NOMO-1 treated with dmso at 0.1 percent for 144 hours (cell line): Measurements from ENCODE around the gene TIMM17B.
A peak's percentile ranks its signal among the peaks of the same experiment; 100 is the strongest.

Experiments
- DNase-seq: peaks from one replicate; lab custom pipeline; 2025; ENCODE audit not compliant: unreplicated experiment; lab: John Stamatoyannopoulos, UW

The TIMM17B gene

DNA sequence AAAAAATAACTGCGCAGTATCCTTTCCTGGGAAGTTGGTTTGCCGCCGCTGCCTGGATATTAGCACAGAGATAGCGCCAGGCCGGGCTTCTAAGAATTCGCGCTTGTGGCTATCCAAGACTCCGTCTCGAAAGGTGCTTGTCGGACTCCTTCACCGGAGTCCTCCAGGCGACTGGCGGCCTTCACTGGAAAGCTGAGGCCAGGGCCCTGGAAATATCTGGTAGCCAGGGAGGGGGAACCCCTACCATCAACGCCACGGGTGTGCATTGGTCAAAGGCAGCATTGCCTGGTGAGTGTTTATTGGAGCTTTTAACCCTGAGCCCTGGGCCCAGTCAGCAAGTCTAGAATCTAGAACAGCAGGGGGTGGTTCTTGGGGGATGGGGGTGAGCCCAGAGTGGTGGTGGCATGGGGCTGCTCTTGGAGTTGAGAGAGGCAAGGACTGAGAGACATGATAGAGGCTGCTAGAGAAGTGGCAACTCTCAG, 21.8 kb upstream of the TIMM17B start:
- DNase-seq: no peak

DNA sequence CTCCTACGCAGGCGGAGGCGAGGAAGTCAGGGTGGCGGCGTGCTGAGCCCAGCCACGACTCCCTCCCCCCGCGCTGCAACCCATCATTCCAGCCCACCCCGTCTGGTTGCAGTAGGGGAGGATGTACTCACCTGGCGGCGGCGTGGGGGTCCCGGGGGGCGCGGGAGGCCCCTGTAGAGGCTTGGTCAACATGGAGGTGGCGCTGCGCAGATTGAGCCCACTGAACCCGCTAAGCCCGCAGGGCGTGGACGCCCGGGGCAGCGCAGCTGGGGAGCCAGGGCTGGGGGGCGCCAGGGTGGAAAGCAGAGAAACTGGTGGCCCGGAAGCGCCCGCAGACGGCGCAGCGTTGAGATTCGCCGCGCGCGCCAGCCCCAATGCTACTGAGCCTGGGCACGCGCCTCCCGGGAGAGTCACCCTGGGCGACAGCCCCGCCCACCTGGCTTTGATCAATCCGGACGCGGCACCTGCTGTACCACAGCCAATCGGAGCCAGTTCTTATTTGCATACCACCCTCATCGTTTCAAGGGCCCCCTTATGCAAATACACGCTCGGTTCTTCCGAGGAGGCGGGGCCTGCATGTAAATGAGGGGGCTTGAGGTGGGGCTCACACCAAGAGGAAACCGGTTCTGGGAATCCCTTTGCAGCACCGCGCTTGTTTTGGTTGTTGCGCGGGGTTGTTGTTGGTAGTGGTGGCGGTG, 21.2 kb upstream of the TIMM17B start, which contains the start of gene PIM2:
Gene PIM2, minus strand, starts transcription at position 382 of the 698 bp plus-strand sequence. Its CDS starts 190 bp downstream, at position 192.
- peak; percentile 90 for DNase-seq

DNA sequence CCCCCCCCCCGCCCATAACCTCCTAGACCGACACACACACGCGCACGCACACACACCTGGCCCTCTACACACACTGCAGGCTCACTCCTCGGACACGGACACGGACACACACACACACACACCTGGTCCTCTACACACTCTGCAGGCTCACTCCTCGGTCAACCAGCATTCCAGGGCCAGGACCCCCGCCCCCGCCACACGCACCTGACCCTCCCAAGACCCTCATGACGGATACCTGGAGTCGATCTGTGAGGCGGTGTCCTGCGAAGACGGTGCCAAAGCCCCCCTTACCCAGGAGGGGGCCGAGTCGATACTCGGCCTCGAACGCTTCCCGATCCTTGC, 20.7 kb upstream of the TIMM17B start:
- no peak for DNase-seq

DNA sequence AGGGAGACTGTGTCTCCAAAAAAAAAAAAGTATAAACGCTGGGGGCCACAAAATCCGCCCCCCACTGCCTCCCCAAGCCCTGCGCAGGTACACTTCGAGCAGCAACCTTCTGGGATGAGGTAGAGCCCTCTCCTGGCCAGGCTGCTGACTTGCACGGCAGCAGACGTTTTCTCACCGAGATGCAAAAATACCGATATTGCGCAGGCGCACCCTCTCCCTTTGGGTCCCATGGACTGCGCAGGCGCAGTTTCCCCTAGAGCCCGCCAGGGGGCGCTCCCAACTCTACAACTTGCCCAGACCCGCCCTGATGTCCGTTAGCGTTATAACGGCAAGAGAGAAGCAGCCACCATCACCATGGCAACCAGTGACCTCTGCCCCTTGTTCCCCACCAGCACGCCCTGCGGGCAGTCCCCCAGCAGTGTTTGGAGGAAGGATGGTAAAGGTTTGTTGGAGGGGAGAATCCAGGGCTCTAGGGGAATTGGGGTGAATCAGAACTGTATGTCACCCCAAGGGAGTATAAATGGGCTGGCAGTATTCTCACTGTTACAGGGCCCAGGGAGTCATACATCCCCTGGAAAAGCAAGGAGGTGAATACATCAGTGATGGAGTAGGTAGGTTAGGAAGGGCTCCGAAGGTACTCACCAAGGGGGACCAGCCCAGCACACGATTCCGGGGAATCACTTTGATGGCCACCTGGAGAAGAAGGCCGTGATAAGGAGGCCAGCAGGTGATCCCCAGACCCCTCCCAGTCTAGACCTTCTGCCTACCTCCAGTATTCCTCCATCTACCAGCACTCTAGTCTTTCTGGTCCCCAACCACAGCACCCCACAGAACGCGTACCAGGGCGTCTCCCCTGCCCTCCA, 19.8 kb upstream of the TIMM17B start:
- DNase-seq: peak; percentile 81

DNA sequence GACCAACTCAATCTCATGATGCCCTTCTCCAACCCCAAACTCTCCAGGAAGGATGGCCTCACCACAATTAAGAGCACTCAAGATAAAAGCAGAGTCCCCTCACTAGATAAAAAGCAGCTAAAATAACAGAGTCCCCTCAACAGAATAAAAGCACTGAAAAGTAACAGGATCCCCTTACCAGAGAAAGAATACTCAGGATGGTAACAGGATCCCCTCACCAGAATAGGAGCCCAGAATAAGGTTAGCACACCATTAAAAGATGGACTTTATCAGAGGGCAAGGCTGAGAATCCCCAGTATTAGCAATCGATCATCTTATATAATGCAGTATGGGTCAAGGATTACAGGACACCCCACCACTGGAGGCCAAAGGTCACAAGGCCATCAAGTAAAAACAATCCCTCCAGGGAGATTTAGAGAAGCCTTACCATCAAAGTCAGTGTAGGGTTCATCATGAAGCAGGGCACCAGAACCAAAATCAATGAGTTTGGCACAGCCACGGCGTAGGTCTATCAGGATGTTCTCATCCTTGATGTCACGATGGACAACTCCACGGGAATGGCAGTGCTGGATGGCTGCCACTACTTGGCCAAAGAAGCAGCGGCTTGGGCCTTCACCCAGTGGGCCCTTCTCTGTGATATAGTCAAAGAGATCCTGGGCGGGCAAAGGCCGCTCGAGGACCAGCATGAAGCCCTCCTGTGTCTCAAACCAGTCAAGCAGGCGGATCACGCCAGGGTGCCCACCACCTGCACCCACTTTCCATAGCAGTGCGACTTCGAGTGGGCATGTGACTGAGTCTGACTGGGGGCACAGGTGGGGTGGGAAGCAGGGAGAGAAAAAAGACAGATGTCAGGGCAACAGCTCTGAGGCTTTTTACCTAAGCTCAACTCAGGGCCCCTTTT, 17.3 kb upstream of the TIMM17B start:
- DNase-seq: no peak

DNA sequence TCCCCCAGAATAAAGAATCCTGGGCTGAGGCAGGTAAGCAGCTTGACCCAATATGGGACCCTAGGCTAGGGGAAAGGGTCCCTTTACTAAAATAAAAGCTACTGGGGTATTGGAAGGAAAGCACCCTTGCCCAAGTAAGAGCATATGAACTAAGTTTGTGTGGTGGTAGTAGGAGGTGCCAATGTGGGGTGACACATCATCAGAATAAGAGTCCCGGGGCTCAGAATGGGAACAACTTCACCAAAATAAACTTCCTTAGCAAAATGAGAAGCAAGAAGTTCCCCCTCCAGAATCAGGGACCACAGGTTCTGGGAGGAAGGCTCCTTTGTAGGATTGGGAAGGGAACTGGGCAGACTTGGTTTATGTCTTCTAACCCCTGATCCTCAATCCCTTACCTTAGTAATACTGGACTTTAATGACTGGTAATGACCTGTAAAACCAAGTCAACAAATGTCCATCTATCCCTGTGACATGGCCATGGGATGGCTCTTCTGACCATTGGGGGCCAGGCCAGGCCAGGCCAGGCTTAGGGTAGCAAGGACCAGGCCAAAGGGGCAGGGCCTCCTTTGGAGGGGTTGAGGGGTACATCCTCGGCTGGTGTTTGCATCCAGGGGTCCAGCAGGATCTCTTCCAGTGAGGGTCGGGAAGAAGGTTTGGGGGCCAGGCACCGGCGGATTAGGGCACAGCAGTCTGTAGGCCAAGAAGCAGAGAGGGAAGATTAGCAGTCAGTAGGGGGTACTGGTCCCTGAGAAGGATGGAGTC, 16.2 kb upstream of the TIMM17B start:
- no peak for DNase-seq

DNA sequence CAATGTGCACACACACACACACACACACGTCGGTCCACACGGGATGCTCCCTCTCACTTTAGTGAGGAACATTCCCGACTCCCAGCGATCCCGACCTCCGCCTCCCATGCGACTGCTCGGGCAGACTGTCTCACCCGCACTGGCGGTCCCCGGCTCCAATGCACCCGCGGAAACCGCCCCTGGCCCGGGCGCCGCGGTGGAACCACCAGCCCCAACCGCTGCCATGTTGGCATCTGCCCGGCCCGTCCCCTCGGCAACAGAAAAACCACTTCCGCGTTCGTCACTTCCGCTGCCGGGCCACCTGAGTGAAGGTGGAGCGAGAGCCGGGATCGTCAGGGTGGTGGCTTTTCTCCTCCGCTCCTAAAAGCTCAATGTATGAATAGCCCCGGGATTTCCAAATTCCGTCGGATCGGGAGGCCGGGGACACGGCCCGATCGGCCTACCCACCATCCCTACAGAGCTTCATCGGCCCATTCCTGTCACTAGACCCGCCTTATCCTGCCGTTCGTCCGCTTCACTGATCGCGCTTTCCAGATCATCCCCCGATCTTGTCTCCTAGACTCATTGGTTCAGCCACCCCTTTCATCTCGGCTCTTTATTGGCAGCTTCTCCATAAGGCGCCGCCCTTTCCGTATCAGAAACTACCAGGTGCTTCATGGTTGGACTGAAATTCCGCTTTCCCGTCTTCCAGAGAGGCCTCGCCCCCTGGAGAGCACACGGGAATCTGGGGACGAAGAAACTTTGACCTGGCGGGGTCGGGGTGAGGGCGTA, 14.0 kb upstream of the TIMM17B start, which contains the start of gene SLC35A2:
Gene SLC35A2, minus strand, starts transcription at position 235 of the 771 bp plus-strand sequence. Its CDS starts 10 bp downstream, at position 225.
- DNase-seq: peak; percentile 48

DNA sequence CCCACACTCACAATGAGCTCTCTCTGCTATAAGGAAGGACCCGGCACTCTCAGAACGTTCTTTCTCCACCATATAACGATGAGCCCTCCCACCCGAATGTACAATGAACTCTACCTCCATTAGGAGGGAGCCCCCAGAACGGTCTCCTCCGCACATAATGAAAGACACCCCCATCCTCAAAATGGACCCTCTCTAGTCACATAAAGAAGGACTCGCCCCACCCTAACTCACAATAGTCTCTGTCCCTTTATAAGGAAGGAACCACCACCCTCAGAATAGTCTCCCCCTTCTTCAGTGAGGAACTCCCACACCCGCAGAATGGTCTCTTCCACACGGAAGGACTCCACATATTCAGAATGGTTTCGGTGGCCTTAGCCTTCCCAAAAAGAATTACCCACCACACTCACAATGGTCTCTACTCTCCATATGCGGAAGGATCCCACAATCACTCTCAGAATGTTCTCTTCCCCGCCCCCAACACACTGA, 13.4 kb upstream of the TIMM17B start:
- DNase-seq: no peak

DNA sequence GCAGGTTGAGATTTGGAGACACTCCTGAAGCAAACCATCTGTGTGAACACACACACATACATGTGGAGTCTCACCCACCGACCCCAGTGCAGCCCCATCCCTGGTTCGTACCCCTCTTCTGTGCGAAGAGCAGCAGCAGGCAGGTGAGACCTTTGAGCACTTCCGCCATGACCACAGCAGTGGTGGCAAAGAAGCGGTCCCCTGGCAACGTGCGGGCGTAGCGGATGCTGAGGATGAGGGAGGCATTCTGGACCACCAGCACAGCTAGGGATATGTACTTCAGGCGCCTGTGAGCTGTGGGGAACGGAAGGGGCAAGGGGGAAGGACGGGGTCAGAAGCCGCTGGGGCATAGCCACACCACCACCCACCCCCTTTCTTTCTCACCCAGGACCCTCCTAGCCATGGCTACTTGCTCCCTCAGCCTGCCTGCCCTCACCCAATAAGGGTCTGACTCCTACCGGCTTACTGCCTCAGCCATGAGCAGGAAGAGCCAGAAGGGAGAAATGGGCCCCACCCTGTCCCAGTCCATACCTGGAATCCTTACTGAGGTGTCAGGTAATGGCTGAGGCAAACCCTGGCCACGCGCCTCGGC, 12.2 kb upstream of the TIMM17B start:
- DNase-seq: no peak

DNA sequence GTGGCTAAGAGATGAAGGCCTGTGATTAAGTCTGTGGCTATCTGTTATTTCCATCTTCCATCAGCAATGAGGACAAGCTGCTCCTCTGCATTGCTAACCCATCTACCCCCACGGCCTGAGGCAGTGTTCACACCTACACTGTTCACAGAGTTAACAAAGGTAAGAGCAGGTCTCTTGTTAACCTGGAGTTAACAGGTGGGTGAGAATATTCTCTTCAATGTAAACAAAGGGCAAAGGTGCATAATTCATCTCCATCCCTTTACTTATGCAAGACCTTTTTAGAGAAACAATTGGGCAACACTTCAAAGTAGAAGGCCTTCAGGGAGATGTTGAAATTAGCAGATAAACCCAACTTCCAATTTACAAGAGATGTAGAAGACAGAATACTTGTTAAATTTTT, 11.0 kb upstream of the TIMM17B start:
- no peak for DNase-seq

DNA sequence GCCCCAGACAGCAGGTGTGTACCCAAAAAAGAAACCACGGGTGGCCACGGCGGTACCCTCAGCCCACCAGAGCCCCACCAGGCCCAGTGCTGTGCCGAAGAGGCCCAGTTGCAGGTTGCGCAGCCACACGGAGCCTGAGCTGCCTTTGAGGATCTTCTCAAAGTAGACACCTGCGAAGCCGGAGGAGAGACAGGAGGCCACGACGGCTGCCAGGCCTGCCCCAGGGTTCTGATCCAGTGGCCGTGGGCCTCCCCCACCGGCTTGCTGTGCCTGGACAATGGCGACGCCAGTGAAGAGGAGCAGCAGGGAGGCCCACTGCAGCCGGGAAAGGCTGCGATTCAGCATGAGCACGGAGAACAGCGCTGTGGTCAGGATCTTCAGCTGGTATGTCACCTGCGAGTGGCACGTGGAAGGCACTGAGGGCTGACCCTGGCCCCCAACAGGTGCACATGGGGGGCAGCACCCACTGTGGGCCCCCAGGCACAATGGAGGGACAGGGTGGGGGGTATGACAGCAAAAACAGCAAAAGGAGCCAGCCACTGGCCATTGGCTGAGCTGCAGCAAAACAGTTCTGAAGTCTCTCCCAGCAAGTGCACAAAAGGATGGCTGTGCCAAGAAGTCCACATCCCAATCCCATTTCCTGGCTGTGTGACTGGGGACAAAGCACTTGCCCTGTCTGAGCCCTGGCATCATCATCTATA, 7.7 kb upstream of the TIMM17B start:
- no peak for DNase-seq

DNA sequence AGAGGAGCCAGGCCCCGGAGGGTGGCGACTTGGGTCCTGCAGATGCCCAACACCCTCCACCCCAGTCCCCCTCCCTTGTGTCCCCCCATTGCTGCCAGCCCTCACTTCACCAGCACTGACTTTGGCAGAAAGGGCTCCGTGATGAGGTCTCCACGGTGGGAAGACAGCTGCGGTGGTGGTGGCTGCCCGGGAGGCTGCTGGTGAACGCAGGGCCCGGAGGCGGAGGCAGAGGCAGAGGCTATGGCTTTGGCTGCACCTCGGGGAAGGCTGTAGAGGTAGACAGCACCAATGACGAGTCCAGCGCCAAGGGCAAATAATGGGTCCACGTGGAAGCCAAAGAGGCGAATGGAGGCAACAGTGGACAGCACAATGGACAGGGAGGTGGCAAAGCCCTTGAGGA, 7.1 kb upstream of the TIMM17B start:
- no peak for DNase-seq

DNA sequence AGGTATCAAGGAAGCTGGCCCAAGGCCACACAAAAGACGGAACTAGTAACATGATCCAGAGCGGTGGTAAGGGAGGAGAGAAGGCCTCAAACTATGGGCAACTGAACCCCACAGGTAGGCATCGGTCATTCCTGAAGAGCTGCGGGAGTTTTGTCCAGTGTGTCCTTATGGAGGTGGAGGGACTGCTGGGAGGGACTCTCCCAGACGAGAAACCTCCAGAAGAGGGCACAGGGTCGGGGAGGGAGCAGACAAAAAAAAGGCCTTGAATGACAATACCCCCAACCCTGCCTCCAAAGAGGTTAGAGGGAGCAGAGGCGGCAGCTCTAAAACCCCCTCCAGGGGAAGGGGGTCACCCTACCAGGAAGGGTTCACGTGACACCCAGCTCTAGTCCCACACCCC, 6.6 kb upstream of the TIMM17B start:
- no peak for DNase-seq

DNA sequence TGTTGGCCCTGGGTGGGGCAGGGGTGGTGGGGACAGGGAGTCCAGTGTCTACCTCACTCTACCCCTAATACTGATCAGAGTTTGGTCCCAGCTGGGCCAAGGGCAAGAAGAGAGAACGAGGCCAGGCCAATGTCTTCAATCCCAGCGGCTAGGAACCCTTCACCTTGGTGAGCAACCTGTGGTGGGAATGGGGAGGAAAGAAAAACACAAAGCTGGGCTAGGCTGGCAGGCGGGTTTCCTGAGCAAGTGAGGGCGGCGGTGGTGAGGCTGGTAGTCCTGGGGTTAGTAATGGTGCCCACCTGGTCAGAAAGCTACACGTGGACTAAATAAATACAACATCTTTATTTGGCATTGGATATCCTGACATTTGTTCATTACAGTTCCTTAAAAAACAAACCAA, 5.7 kb upstream of the TIMM17B start:
- no peak for DNase-seq

DNA sequence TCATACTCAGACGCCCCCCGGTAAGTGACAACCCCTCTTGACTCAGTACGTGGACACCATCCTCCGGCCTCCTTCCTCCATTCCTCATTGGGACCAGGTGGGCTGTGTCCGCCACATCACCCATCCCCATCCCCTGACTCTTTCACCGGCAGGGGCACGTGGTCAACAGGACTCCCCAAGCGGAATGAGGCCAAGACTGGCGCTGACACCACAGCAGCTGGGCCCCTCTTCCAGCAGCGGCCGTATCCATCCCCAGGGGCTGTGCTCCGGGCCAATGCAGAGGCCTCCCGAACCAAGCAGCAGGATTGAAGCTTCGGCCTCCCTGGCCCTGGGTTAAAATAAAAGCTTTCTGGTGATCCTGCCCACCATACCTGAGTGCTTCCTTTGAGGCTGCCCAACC, 5.2 kb upstream of the TIMM17B start:
- DNase-seq: no peak

DNA sequence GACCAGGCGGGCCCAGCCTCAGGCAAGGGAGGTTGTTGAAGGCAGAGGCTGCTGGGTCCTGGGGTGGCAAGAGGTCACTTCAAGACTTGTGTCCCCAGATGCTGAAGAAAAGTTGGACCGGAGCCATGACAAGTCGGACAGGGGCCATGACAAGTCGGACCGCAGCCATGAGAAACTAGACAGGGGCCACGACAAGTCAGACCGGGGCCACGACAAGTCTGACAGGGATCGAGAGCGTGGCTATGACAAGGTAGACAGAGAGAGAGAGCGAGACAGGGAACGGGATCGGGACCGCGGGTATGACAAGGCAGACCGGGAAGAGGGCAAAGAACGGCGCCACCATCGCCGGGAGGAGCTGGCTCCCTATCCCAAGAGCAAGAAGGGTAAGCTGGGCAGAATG, 4.6 kb upstream of the TIMM17B start:
- DNase-seq: no peak

DNA sequence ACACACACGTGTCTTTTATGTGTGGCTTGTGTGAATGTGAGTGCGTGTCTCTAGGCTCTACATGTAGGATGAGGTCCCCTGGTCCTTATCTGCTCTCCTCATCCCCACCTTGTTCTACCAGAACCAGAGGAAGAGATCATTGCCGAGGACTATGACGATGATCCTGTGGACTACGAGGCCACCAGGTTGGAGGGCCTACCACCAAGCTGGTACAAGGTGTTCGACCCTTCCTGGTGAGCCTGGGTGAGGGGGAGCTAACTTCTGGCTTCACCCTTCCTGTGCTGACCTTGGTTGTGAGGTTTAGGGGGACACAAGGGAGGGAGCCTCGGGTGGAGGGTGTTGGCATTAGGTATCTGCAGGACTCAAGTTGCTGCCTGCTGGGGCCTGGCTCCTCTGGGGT, 3.5 kb upstream of the TIMM17B start:
- no peak for DNase-seq

DNA sequence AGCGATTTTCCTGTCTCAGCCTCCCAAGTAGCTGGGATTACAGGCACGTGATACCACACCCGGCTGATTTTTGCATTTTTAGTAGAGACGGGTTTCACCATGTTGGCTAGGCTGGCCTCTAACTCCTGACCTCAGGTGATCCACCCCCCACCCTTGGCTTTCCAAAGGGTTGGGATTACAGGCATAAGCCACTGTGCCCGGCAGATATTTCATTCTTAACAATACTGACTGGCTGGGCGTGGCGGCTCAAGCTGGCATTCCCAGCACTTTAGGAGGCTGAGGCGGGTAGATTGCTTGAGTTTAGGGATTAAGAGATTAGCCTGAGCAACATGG, 1.5 kb upstream of the TIMM17B start:
- DNase-seq: no peak

DNA sequence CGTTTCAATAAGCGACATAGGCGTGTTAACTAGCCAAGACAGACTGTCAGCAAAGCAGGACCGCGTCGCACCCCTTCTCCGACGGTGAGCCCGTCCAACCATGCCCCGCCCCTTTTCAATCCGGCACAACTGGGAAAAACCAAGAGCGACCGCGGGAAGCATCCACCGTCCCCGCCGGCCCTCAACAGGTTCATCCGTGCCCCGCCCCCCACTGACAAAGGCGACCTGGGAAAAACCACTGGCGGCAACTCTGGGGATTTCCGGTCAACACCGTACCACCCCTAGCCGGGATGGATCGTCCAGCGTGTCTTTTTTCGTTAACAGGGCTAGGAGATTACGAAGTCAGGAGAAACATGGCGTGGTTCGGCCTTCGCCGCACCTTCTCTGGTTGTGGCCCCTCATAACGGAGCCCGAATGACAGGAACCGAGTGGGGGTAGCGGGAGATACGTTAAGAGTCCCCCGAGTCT, 377 bp downstream of the TIMM17B start:
- no peak for DNase-seq
